ENCODE data around the gene CASZ1.

Gene CASZ1

DNA sequence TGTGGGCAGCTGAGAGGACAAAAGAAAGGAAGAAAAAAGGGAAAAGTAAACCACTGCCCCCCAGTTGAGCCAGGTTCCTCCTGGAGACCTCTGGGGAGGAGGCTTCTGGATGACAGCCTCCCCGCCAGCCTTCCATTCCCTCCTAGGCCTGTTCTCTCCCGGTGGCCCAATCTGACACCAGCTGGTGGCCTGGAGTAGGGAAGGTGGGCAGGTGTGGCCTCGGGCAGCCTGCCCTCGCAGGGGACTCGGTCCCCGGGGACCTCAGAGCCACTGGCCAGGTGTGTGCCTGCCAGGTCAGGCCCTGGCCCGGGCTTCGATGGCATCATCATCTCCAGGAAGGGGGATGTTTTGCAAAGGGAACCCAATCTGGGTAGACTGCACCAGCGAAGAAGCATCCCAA is 159.0 kb downstream of the CASZ1 start:
- DNase-seq (ENCODE audit: low spot score) = no peak
- TF ChIP-seq, protein P1, sequence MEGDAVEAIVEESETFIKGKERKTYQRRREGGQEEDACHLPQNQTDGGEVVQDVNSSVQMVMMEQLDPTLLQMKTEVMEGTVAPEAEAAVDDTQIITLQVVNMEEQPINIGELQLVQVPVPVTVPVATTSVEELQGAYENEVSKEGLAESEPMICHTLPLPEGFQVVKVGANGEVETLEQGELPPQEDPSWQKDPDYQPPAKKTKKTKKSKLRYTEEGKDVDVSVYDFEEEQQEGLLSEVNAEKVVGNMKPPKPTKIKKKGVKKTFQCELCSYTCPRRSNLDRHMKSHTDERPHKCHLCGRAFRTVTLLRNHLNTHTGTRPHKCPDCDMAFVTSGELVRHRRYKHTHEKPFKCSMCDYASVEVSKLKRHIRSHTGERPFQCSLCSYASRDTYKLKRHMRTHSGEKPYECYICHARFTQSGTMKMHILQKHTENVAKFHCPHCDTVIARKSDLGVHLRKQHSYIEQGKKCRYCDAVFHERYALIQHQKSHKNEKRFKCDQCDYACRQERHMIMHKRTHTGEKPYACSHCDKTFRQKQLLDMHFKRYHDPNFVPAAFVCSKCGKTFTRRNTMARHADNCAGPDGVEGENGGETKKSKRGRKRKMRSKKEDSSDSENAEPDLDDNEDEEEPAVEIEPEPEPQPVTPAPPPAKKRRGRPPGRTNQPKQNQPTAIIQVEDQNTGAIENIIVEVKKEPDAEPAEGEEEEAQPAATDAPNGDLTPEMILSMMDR (IDR thresholded peaks at IDR 0.05; ENCODE audit: extremely low read depth, missing control alignments) = no peak

DNA sequence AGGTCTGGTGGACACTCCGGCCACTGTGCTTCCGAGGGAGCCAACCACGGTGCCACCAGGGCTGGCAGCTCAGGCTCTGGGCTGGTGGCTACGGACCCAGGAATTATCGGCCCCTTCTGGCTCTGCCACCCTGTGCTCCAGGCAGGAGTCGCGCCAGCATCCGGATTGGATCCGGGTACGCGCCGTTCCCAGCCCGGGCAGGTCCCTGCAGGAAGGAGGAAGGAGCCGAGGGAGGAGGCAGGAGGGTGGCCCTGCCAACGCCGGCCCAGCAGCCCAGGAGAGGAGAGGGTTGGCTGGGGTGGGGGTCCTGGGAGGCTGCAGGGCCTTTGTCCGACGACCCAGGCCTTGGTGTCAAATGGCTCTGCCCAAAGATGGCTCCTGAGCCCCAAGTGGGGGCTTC is 160.5 kb downstream of the CASZ1 start:
- no peak for DNase-seq (ENCODE audit: low spot score)
- TF ChIP-seq, protein P1 (IDR thresholded peaks at IDR 0.05; ENCODE audit: extremely low read depth, missing control alignments) = no peak

DNA sequence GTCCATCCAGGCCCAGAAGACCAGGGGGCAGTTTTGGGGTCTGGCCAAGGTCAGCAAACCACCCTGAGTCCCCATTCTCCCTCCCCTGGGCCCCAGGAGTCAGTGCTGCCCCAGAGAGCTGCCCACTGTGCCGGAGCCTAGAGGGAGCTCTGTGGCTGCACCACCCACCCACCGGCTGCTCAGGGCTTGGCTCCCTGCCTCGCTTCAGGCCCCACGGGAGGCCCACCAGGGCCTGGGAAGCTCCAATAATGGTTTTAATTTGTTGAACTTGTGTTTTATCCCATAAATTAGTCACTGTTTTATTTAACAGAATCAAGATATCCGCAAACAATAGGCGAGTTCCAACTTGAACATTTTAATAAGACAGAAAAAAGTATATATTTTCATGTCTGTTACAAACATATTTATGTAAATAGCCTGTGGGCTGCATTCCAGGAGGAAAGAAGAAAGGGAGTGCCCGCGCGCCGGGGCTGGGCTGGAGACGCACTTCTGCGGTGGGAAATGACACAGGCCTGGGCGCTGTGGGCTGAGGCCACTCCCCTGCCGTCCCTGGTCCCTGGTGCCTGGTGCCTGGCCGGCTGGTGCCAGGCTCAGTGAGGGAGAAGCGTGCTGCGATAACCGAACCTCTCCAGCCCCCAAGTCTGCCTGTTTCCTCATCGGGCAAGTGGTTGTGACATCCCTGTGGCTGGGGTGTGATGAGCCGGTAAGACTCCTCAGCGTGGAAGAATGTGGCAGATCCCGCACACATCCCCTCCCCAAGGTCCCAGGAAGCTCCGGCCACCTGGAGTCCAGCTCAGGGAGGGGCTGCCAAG is 161.2 kb downstream of the CASZ1 start:
- TF ChIP-seq, protein P1 (IDR thresholded peaks at IDR 0.05; ENCODE audit: extremely low read depth, missing control alignments) = no peak
- no peak for DNase-seq (ENCODE audit: low spot score)

DNA sequence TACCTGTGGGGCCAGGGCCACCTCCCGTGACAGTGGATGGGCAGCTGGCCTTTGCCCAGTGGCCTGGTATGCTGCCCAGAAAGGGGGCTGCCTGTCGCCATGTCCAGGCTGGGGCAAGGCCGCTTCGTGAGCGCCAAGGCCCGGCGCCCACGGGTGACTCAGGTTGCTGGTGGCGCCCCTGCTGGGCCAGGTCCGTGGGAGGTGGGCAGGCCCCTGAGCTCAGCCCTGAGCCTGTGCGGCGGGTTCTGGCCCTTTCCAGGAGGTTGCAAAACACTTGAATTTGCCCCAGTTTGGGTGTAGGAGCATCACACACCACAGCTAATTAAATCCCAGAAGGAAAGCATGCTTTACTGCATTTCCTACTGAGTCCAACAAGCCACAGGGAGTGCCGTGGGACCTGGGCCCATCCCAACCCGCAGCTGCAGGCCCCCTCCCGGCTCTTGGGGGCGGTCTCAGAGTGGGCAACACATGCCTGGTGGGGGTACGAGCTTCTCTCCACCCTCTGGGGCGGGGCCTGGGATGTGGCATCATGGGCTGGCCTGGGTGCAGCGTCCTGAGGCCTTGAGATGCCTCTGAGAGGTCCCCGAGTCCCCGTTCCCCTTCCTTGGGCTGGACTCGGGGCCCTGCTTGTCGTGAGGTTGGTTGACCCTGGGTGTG is 161.9 kb downstream of the CASZ1 start:
- no peak for DNase-seq (ENCODE audit: low spot score)
- TF ChIP-seq, protein P1 (IDR thresholded peaks at IDR 0.05; ENCODE audit: extremely low read depth, missing control alignments) = no peak

DNA sequence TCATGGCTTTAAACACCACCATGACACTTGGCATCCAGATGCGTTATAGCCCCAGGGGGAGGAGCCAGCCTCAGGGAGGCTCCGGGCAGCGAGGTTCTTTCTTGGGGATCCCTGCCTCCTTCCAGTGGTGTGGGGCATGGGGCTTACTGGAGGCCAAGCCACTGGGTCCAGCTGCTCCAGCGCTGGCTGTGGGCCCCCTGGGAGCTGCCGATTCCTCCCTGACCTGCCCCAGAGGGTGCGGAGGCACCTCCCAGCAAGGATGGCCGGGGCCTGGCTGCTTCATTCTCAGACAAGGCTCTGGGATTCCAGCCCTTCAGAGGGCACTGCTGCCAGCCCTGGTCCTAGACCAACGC is 162.4 kb downstream of the CASZ1 start:
- TF ChIP-seq, protein P1 (IDR thresholded peaks at IDR 0.05; ENCODE audit: extremely low read depth, missing control alignments) = no peak
- DNase-seq (ENCODE audit: low spot score) = no peak

DNA sequence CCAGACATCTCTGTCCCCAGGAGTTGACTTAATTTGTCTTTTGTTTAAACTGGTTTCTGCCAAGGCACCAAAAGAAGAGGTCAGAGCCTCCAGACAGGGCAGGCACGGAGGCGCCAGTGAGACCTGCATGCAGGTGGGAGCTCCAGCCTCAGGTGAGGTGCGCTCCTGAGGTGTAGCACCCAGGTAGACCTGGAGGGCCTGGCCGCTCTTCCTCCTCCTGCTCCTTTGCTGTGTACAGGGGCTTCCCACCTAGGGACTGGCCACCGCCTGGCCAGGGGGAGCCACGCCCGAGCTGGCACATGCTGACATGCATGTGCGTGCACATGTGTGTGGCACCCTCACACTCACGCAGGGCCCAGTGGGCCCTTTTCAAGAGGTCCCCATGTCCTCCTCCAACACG is 163.0 kb downstream of the CASZ1 start:
- TF ChIP-seq, protein P1 (IDR thresholded peaks at IDR 0.05; ENCODE audit: extremely low read depth, missing control alignments) = no peak
- no peak for DNase-seq (ENCODE audit: low spot score)

DNA sequence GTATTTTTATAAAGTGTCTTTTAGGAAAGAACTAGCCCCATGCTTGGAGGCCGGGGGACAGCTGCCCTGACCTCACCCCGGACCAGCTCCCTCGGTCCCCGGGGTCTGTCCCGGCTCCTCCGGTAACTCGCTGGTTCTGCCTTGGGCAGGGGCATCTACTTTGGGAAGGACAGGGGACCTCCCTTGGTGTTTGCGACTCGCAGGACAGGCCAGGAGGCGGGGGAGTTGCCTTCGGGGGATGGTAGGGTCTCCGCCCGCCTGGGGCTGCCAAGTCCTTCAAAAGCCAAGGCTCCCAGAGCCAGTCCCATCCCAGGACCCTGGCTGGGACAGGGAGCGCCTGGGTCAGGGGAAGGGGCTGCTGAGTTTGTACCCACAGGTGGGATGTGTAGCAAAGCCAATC is 163.8 kb downstream of the CASZ1 start:
- TF ChIP-seq, protein P1 (IDR thresholded peaks at IDR 0.05; ENCODE audit: extremely low read depth, missing control alignments) = no peak
- DNase-seq (ENCODE audit: low spot score) = no peak
